CD14-positive monocyte (primary cell): ENCODE measurements around the gene USP25. TPM values are rescaled to one million over a fixed set of nuclear protein-coding genes. Genes with fewer than 3 reads are reported as not detected.

ENCODE experiments used
- DNase-seq, 3 donors: peaks; one replicate each; pipeline ENCODE4 v3.0.0-alpha.2; 2011 to 2022
- H2AFZ ChIP-seq: 2 replicates; pipeline ENCODE4 v1.6.0; 2012; ENCODE audit warnings: mild to moderate bottlenecking, low read depth, low read length, inconsistent platforms; ENCODE audit not compliant: insufficient read depth, poor library complexity, severe bottlenecking
- H3K27ac ChIP-seq, 2 donors: 1 replicate in 1 of 2; 2 replicates in 1 of 2; pipeline ENCODE4 v1.5.1; 2012 to 2013; ENCODE audit warnings: low read length in 2 of 2, control low read depth in 1 of 2, inconsistent platforms in 1 of 2, low read depth in 1 of 2, mild to moderate bottlenecking in 1 of 2
- H3K27me3 ChIP-seq, 2 donors: one replicate each; pipeline versions ENCODE4 v1.6.0 to v1.6.1; 2011 to 2013; ENCODE audit warnings: low read length in 2 of 2; ENCODE audit not compliant: control insufficient read depth in 2 of 2, insufficient read depth in 2 of 2
- H3K36me3 ChIP-seq, 2 donors: replicated peaks in 1 of 2; 1 replicate in 1 of 2; 2 replicates in 1 of 2; pipeline versions ENCODE4 v1.5.1 to v1.6.1; 2012 to 2013; ENCODE audit warnings: low read length in 2 of 2, control low read depth in 1 of 2, inconsistent platforms in 1 of 2, mild to moderate bottlenecking in 1 of 2; ENCODE audit not compliant: insufficient read depth in 2 of 2, control insufficient read depth in 1 of 2
- H3K4me1 ChIP-seq, 2 donors: 1 replicate in 1 of 2; 2 replicates in 1 of 2; pipeline versions ENCODE4 v1.5.1 to v1.6.1; 2012 to 2013; ENCODE audit warnings: low read length in 2 of 2, control low read depth in 1 of 2, inconsistent platforms in 1 of 2, mild to moderate bottlenecking in 1 of 2, moderate library complexity in 1 of 2; ENCODE audit not compliant: insufficient read depth in 2 of 2, control insufficient read depth in 1 of 2
- H3K4me2 ChIP-seq: replicated peaks from 2 replicates; pipeline ENCODE3; 2012; ENCODE audit warnings: low read length, moderate library complexity, mild to moderate bottlenecking; ENCODE audit not compliant: poor library complexity, severe bottlenecking; ENCODE audit errors: extremely low read depth
- H3K4me3 ChIP-seq, 3 experiments: fragments of 200-600 bp in 1 of 3; sonication (generic) in 1 of 3; replicated peaks in 1 of 3; 1 replicate in 2 of 3; 2 replicates in 1 of 3; pipeline ENCODE4 v1.5.1; 2011 to 2013; ENCODE audit warnings: low read length in 3 of 3, mild to moderate bottlenecking in 3 of 3, control low read depth in 2 of 3, low read depth in 2 of 3, inconsistent platforms in 1 of 3, moderate library complexity in 1 of 3
- H3K79me2 ChIP-seq: 2 replicates; pipeline ENCODE4 v1.6.0; 2012; ENCODE audit warnings: mild to moderate bottlenecking, control low read depth, inconsistent platforms, low read length, moderate library complexity; ENCODE audit not compliant: insufficient read depth
- H3K9ac ChIP-seq: 2 replicates; pipeline ENCODE4 v1.6.0; 2017; ENCODE audit warnings: low read length, mild to moderate bottlenecking; ENCODE audit not compliant: insufficient read depth, poor library complexity, severe bottlenecking
- H3K9me3 ChIP-seq, 2 donors: replicated peaks in 1 of 2; 1 replicate in 1 of 2; 2 replicates in 1 of 2; pipeline versions ENCODE4 v1.5.1 to v1.6.1; 2012 to 2013; ENCODE audit warnings: low read length in 2 of 2, control low read depth in 1 of 2; ENCODE audit not compliant: control insufficient read depth in 1 of 2, insufficient read depth in 1 of 2
- H4K20me1 ChIP-seq: 2 replicates; pipeline ENCODE4 v1.6.0; 2012; ENCODE audit warnings: mild to moderate bottlenecking, low read length, control low read depth, moderate library complexity; ENCODE audit not compliant: insufficient read depth
- H3K27ac Mint-ChIP-seq, 7 donors: one replicate each; pipeline ENCODE4 v1.8.0; 2020; ENCODE audit warnings: mild to moderate bottlenecking in 7 of 7, mixed read lengths in 7 of 7, moderate library complexity in 6 of 7, inconsistent platforms in 2 of 7
- H3K27me3 Mint-ChIP-seq, 3 donors: one replicate each; pipeline ENCODE4 v1.8.0; 2021 to 2022; ENCODE audit warnings: low read depth in 3 of 3, mild to moderate bottlenecking in 3 of 3, mixed read lengths in 3 of 3, moderate library complexity in 3 of 3, inconsistent platforms in 1 of 3
- H3K36me3 Mint-ChIP-seq, 2 donors: one replicate each; pipeline ENCODE4 v1.8.0; 2020; ENCODE audit warnings: mixed read lengths in 2 of 2, inconsistent platforms in 1 of 2, mild to moderate bottlenecking in 1 of 2
- H3K4me1 Mint-ChIP-seq: one replicate; pipeline ENCODE4 v1.8.0; 2020; ENCODE audit warnings: mild to moderate bottlenecking, mixed read lengths
- H3K4me3 Mint-ChIP-seq, 2 donors: one replicate each; pipeline ENCODE4 v1.8.0; 2020; ENCODE audit warnings: mild to moderate bottlenecking in 2 of 2, mixed read lengths in 2 of 2, moderate library complexity in 1 of 2
- H3K9me3 Mint-ChIP-seq, 7 donors: one replicate each; pipeline ENCODE4 v1.8.0; 2020 to 2022; ENCODE audit warnings: mixed read lengths in 7 of 7, mild to moderate bottlenecking in 6 of 7, moderate library complexity in 6 of 7, inconsistent platforms in 2 of 7
- CTCF ChIP-seq: fragments of 200-600 bp; IDR thresholded peaks from one replicate; pipeline ENCODE4 v1.8.0; 2022; ENCODE audit warnings: antibody characterized with exemption, mild to moderate bottlenecking
- WGBS: methylation state at CpG from one replicate; pipeline ENCODE4 v1.1.5; 2013; ENCODE audit warnings: missing lambda C conversion rate; ENCODE audit not compliant: insufficient coverage; 5-methylcytosine and 5-hydroxymethylcytosine counted together
- intact Hi-C, 2 donors: fragments of 100-400 bp; cut with micrococcal nuclease; formaldehyde crosslinking; loops; one replicate each; pipeline versions ENCODE4 v1.15.0 to v1.15.1; 2023
- polyA plus RNA-seq, 3 donors: library from polyadenylated mRNA; depleted of rRNA in 1 of 3; unstranded in 2 of 3; stranded (reverse) in 1 of 3; fragments of 300-500 nt in 2 of 3; fragments of >200 nt in 1 of 3; fragmentation: Illumina TruSeq in 2 of 3; gene quantifications; 1 replicate in 2 of 3; 2 replicates in 1 of 3; pipeline ENCODE4 v1.2.3, GENCODE V29; 2012 to 2021

Gene USP25
- polyA plus RNA-seq, 3 donors = 7.2 to 15.6 (median 9.6) TPM

GRCh38 chr21:15719976-15720375, 9.8 kb upstream of the USP25 start:
- no peak overlapping the region for H3K27ac Mint-ChIP-seq
- H2AFZ ChIP-seq = no peak overlapping the region

GRCh38 chr21:15722591-15723324, 7.0 kb upstream of the USP25 start:
- Histone ChIP-seq H4K20me1 (no peaks in the 10 kb centered on the region), H3K79me2 (no peaks in the 10 kb centered on the region), H3K9me3 (peaks cover 0 to 3% of the 10 kb centered on the region in 2 donors), H3K36me3 (no peaks in the 10 kb centered on the region), H3K4me3 (no peak overlapping the region), H3K27me3 (no peaks in the 10 kb centered on the region), H2AFZ (no peak overlapping the region), H3K4me2 (no peak overlapping the region), H3K9ac (no peak overlapping the region), H3K4me1 (no peaks in the 10 kb centered on the region), H3K27ac (no peak overlapping the region)
- WGBS = no CpG with 5 or more reads among the region's 4 CpGs
- no peak for DNase-seq
- Mint-ChIP-seq H3K4me3 (no peak overlapping the region), H3K9me3 (peaks cover 0 to 8% (median 2%) of the 10 kb centered on the region in 7 donors), H3K36me3 (no peaks in the 10 kb centered on the region), H3K27me3 (peaks cover 0 to 3% (median 0%) of the 10 kb centered on the region in 3 donors), H3K4me1 (peaks cover 2% of the 10 kb centered on the region), H3K27ac (no peak overlapping the region)
- no peak for TF ChIP-seq CTCF
- intact Hi-C loops = no loop called here

More at GRCh38 chr21:15719976-15720375, 9.8 kb upstream of the USP25 start:
- Histone ChIP-seq H3K4me2 (no peak overlapping the region), H3K27ac (no peak overlapping the region), H3K9me3 (peaks cover 0 to 3% of the 10 kb centered on the region in 2 donors), H3K4me3 (no peak overlapping the region), H3K4me1 (no peaks in the 10 kb centered on the region), H4K20me1 (no peaks in the 10 kb centered on the region), H3K36me3 (no peaks in the 10 kb centered on the region), H3K79me2 (no peaks in the 10 kb centered on the region), H3K27me3 (no peaks in the 10 kb centered on the region), H3K9ac (no peak overlapping the region)
- TF ChIP-seq CTCF = no peak
- peaks cover 0 to 8% (median 3%) of the 10 kb centered on the region in 7 donors for H3K9me3 Mint-ChIP-seq
- intact Hi-C loops = no loop called here
- DNase-seq = no peak
- peaks cover 2% of the 10 kb centered on the region for H3K4me1 Mint-ChIP-seq
- whole genome bisulfite sequencing = 97% methylated on average over 4 of the region's 4 CpGs
- no peaks in the 10 kb centered on the region for H3K36me3 Mint-ChIP-seq
- no peak overlapping the region for H3K4me3 Mint-ChIP-seq
- peaks cover 0 to 3% (median 0%) of the 10 kb centered on the region in 3 donors for H3K27me3 Mint-ChIP-seq
